Embryonic facial prominence (tissue), 1 donor: ENCODE measurements around the gene SLCO1B3.

Experiments used
- DNase-seq: peaks from one replicate; pipeline ENCODE4 v3.0.0-alpha.2; 2016; ENCODE audit errors: extremely low spot score

SLCO1B3 gene

DNA sequence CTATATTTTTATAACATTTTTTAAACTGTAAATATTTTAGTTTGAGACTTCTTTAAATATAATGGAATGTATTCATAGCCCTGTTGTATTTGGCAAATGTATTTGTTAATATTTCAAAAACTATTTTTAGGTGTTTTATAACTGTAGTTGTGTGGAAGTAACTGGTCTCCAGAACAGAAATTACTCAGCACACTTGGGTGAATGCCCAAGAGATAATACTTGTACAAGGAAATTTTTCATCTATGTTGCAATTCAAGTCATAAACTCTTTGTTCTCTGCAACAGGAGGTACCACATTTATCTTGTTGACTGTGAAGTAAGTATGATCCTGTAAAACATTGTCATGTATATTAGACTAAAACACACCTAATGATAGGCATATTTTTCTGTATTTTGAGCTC lies 72.8 kb downstream of the SLCO1B3 start:
- no peak for DNase-seq

GRCh38 chr12:20885116-20885515 lies 74.6 kb downstream of the SLCO1B3 start:
- DNase-seq: no peak

GRCh38 chr12:20885552-20885951 lies 75.0 kb downstream of the SLCO1B3 start:
- no peak for DNase-seq

- no peak for DNase-seq
These were observed 106.8 kb downstream of the SLCO1B3 start for GRCh38 chr12:20917269-20917668.

DNA sequence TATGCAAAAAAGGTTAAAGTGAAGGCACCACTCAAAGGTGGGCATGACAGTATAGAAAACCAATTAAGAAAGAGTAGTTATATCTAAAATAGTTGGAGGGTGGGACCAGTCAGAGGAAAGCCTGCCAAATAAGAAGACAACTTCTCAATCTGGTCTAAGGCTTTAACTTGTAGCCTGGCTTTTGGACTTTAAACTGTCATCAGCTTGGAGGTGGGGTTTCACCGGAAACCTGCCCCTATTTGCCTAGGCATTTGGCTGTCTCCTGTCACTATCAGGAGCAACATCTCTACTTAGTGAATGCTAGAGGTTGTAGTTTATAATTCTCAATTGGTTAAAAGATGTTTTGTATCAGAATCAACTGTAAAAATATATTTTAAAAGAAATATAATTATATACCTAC lies 107.3 kb downstream of the SLCO1B3 start:
- DNase-seq: no peak

DNA sequence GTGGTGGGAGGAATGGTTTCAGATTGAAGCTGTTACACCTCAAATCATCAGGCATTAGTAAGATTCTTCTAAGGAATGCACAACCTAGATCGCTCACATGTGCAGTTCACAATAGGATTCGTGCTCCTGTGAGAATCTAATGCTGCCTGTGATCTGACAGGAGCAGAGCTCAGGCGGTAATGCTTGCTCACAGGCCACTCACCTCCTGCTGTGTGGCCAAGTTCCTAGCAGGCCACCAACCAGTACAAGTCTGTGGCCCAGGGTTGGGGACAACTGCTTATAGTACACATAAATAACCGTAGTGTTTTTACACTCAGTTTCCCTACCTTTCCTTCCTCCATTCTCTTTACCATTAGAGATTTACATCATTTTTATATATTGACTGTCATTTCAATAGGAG lies 121.4 kb downstream of the SLCO1B3 start:
- DNase-seq: no peak

DNA sequence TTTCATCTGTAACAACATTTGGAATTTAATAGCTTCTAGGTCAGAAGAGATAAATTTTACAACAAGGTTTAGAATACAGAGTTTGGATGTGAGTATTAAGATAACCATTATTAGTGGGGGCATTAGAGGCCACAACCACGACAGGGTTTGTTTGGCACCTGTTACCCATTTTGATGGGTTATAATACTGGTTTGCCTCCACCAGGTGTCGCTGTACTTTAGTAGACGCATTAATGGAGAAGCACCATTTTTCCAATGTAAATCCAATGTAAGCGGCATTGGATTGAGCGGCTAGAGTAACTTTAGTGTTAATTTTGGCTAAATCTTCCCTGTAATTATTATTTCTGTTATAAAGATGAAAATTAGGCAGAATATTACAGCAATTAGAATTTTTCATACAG lies 136.2 kb downstream of the SLCO1B3 start:
- no peak for DNase-seq

GRCh38 chr12:20950248-20950647 lies 139.7 kb downstream of the SLCO1B3 start:
- no peak for DNase-seq

- no peak for DNase-seq
These were observed 152.8 kb downstream of the SLCO1B3 start for GRCh38 chr12:20963303-20963702.

DNA sequence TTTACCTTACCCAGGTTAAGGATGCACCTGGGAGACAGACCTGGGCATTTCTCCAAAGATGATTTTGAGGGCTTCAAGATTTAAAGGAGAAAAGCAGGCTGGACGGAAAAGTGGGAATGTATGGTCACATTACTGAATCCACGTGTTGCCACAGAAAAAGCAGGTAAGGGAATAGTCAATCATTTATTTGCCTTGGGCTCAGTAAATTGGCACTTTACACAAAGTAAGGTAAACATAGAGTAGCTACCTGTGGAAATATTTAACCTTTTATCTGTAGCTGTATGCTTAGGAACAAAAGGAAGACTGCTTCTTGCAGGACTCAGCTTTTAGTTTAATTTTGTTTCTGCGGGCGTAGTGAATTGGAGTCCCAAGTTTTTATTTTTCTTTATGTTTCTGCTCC lies 153.3 kb downstream of the SLCO1B3 start:
- no peak for DNase-seq
